Measurements from ENCODE around the gene SHROOM2.

GRCh38 chrX:9842541-9842940, 56.3 kb downstream of the SHROOM2 start:
- TF ChIP-seq CTCF (IDR thresholded peaks at IDR 0.05 in 4 of 5, conservative IDR thresholded peaks at IDR 0.05 in 1 of 5) = no peak
- TF ChIP-seq POLR2A (IDR thresholded peaks at IDR 0.05) = no peak
